Measurements from ENCODE around the gene ZSCAN4. TPM values are rescaled to one million over a fixed set of nuclear protein-coding genes. Genes with fewer than 3 reads are reported as not detected.

The ZSCAN4 gene
- polyA plus RNA-seq, 2 of the 4 experiments (the other 2 are of a cell fraction): 0.04 TPM; not detected in 1

GRCh38 chr19:57641715-57642234 is 27.0 kb upstream of the ZSCAN4 start:
- no peak overlapping the region for H3K4me2 ChIP-seq
- ATAC-seq (no peak), DNase-seq (ENCODE audit: low read depth in 1 of 2, low spot score in 1 of 2) (no peak), FAIRE-seq (no peak)
- H3K9me3 ChIP-seq: peaks cover 97% of the 10 kb centered on the region
- H3K27ac ChIP-seq: no peak overlapping the region
- WGBS (ENCODE audit: missing lambda C conversion rate): 88% methylated on average over 4 of the region's 4 CpGs
- H3K4me1 ChIP-seq: no peaks in the 10 kb centered on the region
- TF ChIP-seq BCL3 (IDR thresholded peaks at IDR 0.05) (no peak), JUN (IDR thresholded peaks at IDR 0.05) (no peak), KDM1A (IDR thresholded peaks at IDR 0.05; ENCODE audit: low read depth) (no peak), CBX2 (IDR thresholded peaks at IDR 0.05; ENCODE audit: borderline replicate concordance, low read depth) (no peak), CHD4 (IDR thresholded peaks at IDR 0.05; ENCODE audit: borderline replicate concordance) (no peak), ELK1 (IDR thresholded peaks at IDR 0.05; ENCODE audit: low read depth, low read length) (no peak), MAX (IDR thresholded peaks at IDR 0.05) (no peak), MAFK (IDR thresholded peaks at IDR 0.05; ENCODE audit: partially characterized antibody) (no peak), TP53 (CRISPR knock-in tag; IDR thresholded peaks at IDR 0.05) (no peak), EHF (CRISPR knock-in tag; IDR thresholded peaks at IDR 0.05) (no peak), RCOR1 (IDR thresholded peaks at IDR 0.05; ENCODE audit: low read depth, low read length) (no peak)
- no peak overlapping the region for H3K4me3 ChIP-seq
- CTCF ChIA-PET: no interaction called here
- POLR2A ChIA-PET: no interaction called here

- WGBS (ENCODE audit: missing lambda C conversion rate): 63% methylated on average over 4 of the region's 4 CpGs
- DNase-seq (ENCODE audit: low read depth in 1 of 2, low spot score in 1 of 2): no peak
- ATAC-seq: no peak
- ChIA-PET POLR2A (no interaction called here), CTCF (interaction anchor here (0.6 kb wide), 1 partner anchor 339 kb away, joined by 3 read pairs; no protein-coding TSS in a partner anchor)
- no peaks in the 10 kb centered on the region for H3K4me1 ChIP-seq
- FAIRE-seq: no peak
- H3K27ac ChIP-seq: no peak overlapping the region
- H3K4me3 ChIP-seq: no peak overlapping the region
- TF ChIP-seq TP53 (CRISPR knock-in tag; IDR thresholded peaks at IDR 0.05) (no peak), REST (IDR thresholded peaks at IDR 0.05) (no peak), ZC3H11A (IDR thresholded peaks at IDR 0.05) (no peak), MAX (IDR thresholded peaks at IDR 0.05) (no peak), NPAS2 (CRISPR knock-in tag; IDR thresholded peaks at IDR 0.05; ENCODE audit: borderline replicate concordance) (no peak), RNF2 (IDR thresholded peaks at IDR 0.05; ENCODE audit: borderline replicate concordance, low read depth) (no peak), FOXS1 (CRISPR knock-in tag; IDR thresholded peaks at IDR 0.05) (no peak), RCOR1 (IDR thresholded peaks at IDR 0.05; ENCODE audit: low read depth, low read length) (no peak), FOSL2 (IDR thresholded peaks at IDR 0.05) (no peak), FOSL2 (CRISPR knock-in tag; IDR thresholded peaks at IDR 0.05) (no peak), ELK1 (IDR thresholded peaks at IDR 0.05; ENCODE audit: low read depth, low read length) (no peak), JUN (IDR thresholded peaks at IDR 0.05) (no peak), RFX5 (IDR thresholded peaks at IDR 0.05) (no peak), ESRRA (IDR thresholded peaks at IDR 0.05; ENCODE audit: borderline replicate concordance, low read length) (no peak), CHD2 (IDR thresholded peaks at IDR 0.05; ENCODE audit: low read length, partially characterized antibody) (no peak), CBX2 (IDR thresholded peaks at IDR 0.05; ENCODE audit: borderline replicate concordance, low read depth) (no peak), RARB (CRISPR knock-in tag; IDR thresholded peaks at IDR 0.05) (no peak)
- no peak overlapping the region for H3K4me2 ChIP-seq
- H3K9me3 ChIP-seq: peaks cover 95% of the 10 kb centered on the region
Measured at GRCh38 chr19:57642396-57643046, 26.2 kb upstream of the ZSCAN4 start.

Measured in A549 (cell line).